WERI-Rb-1 (cell line): ENCODE data around the gene PRKCB.
A peak's percentile ranks its signal among the peaks of the same experiment; 100 is the strongest.

ENCODE experiments used
- DNase-seq: peaks from one replicate; pipeline ENCODE4 v3.0.0-alpha.2; 2020
- H3K27ac ChIP-seq: fragments of 250-450 bp; sonication (Bioruptor Pico); 2 replicates; pipeline ENCODE4 v1.5.1; 2020; ENCODE audit warnings: mild to moderate bottlenecking, moderate library complexity
- H3K27me3 ChIP-seq: fragments of 250-450 bp; sonication (Bioruptor Pico); 2 replicates; pipeline ENCODE4 v1.5.1; 2021; ENCODE audit warnings: mild to moderate bottlenecking, low read depth, moderate library complexity; ENCODE audit not compliant: insufficient read depth, severe bottlenecking
- H3K36me3 ChIP-seq: fragments of 250-450 bp; sonication (Bioruptor Pico); 2 replicates; pipeline ENCODE4 v1.5.1; 2020; ENCODE audit warnings: mild to moderate bottlenecking, moderate library complexity
- H3K4me3 ChIP-seq: 2 replicates; pipeline ENCODE4 v1.5.1; 2011; ENCODE audit warnings: low read depth, mild to moderate bottlenecking, control low read depth, low read length
- H3K9me3 ChIP-seq: fragments of 250-450 bp; sonication (Bioruptor Pico); 2 replicates; pipeline ENCODE4 v1.5.1; 2021; ENCODE audit warnings: mild to moderate bottlenecking, moderate library complexity; ENCODE audit not compliant: severe bottlenecking
- TF ChIP-seq, protein P1 (sequence below): IDR thresholded peaks from 2 replicates; pipeline ENCODE4 v1.5.1; 2011; ENCODE audit warnings: low read depth, mild to moderate bottlenecking, control low read depth, inconsistent platforms, low read length

The PRKCB gene

DNA sequence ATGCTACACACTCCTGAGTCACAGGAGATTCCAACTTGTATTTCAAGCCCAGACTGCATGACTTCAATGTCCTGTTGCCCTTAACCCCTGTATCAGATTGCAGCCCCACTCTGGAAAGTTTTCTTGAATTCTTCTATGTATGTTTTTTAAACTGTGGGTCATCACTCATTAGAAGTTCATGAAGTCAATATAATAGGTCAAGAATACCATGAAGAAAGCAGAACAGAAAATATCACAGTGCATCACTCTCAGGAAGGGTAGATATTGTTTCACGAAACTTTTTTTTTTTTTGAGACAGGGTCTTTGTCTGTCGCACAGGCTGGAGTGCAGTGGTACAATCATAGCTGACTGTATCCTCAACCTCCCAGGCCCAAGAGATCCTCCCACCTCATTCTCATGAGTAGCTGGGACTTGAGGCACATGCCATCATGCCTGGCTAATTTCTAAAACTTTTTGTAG is 20.5 kb downstream of the PRKCB start:
- no peak overlapping the region for H3K27ac ChIP-seq
- H3K27me3 ChIP-seq: peaks cover 6% of the 10 kb centered on the region
- TF ChIP-seq, protein P1, sequence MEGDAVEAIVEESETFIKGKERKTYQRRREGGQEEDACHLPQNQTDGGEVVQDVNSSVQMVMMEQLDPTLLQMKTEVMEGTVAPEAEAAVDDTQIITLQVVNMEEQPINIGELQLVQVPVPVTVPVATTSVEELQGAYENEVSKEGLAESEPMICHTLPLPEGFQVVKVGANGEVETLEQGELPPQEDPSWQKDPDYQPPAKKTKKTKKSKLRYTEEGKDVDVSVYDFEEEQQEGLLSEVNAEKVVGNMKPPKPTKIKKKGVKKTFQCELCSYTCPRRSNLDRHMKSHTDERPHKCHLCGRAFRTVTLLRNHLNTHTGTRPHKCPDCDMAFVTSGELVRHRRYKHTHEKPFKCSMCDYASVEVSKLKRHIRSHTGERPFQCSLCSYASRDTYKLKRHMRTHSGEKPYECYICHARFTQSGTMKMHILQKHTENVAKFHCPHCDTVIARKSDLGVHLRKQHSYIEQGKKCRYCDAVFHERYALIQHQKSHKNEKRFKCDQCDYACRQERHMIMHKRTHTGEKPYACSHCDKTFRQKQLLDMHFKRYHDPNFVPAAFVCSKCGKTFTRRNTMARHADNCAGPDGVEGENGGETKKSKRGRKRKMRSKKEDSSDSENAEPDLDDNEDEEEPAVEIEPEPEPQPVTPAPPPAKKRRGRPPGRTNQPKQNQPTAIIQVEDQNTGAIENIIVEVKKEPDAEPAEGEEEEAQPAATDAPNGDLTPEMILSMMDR: no peak
- no peaks in the 10 kb centered on the region for H3K36me3 ChIP-seq
- H3K4me3 ChIP-seq: no peak overlapping the region
- DNase-seq: no peak
- peaks cover under 1% of the 10 kb centered on the region for H3K9me3 ChIP-seq

DNA sequence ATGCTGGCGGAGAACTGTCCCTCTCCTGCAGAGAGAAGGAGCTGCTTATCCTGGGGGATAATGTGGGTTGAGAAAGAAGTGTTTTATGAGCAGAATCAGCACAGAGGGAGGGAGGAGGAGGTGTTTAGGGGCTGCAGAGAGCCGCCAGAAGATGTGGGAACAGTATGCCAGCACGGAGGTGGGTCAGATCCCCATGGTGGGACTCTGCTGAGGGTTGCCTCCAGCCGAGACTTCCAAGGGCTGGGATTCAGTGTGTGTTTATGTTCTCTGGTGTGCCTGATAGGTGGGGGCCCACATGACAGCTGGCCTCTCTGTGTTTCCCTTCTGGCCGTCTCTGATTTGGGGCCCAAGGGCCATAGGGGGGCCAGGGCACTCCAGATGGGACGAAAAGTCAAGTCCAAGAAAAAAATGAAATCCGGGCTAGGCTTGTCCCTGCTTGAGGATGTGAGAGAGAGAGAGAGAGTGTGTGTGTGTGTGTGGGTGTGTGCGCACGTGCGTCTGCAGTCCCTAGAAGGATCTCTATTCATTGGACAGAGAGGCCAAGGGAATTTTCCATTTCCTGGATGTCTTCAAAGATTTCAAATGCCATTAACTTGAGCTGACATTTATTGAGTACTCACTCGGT is 21.6 kb downstream of the PRKCB start:
- Histone ChIP-seq H3K27me3 (peaks cover 5% of the 10 kb centered on the region), H3K27ac (no peak overlapping the region), H3K4me3 (peak overlapping the region; percentile 12), H3K36me3 (no peaks in the 10 kb centered on the region), H3K9me3 (no peaks in the 10 kb centered on the region)
- TF ChIP-seq, protein P1: no peak
- DNase-seq: peak; percentile 17

DNA sequence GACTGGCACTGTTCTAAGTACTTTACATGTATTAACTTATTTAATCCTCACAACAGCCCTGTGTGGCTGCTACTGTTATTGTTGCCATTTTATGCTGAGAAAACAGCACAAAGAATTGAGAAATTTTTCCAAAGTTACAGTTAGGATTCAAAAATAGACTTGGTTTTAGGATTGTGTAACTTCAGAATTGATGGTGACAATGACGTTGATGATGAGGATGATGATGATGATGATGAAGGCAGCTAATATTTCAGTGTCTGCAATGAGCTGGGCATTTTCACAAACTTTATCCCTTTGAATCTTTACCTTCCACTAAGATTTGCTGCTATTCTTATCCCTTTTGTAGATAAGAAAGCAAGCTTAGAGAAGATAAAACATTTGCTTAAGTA is 22.1 kb downstream of the PRKCB start:
- TF ChIP-seq, protein P1: no peak

DNA sequence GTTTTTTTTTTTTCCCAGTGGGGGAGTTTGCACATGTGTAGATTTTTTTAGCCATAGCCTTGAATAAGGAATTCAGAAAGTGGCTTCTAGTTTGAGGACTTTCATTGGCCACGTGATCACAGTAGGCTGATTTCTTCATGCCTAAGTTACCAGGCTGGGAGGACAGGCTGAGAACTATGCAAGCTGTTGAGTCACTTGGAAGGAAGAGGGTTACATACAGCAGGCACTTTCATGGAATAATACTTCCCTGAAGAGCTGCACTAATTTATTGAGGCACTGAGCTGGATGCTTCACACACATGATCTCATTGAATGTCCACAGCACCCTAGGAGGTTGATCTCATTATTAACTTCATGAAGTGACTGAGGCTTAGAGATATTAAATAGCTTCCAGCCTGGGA is 22.8 kb downstream of the PRKCB start:
- H3K27me3 ChIP-seq: peaks cover 7% of the 10 kb centered on the region
- no peak for DNase-seq
- TF ChIP-seq, protein P1: no peak

More for the DNA sequence above, 22.1 kb downstream of the PRKCB start:
- H3K27me3 ChIP-seq: peaks cover 3% of the 10 kb centered on the region
- H3K36me3 ChIP-seq: no peaks in the 10 kb centered on the region
- DNase-seq: no peak
- no peaks in the 10 kb centered on the region for H3K9me3 ChIP-seq
- no peak overlapping the region for H3K27ac ChIP-seq
- no peak overlapping the region for H3K4me3 ChIP-seq

DNA sequence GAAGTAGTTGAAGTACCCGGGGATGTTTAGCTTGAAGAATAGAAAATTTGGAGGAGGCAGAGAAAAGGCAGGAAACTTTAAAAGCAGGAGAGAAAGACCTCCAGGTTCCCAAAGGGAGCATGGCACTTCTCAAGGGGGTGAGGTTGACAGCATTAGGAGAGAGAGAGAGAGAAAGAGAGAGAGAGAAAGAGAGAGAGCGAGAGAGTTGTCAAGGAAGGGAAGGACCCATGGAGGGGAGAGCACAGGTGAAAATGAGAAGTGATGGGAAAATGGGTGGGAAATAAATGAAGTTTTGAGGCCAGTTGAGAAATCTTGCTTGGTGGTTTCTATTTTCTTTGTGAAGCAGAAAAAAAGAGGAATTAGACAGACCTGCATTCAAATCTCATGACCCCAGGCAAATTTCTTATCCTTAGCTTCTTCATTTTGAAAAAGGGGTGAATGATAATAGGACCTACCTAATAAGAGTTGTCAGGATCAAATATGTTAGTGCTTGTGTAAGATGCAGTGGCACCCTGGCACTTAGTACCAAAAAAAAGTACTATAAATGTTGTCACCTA is 24.0 kb downstream of the PRKCB start:
- TF ChIP-seq, protein P1: no peak
- Histone ChIP-seq H3K9me3 (no peaks in the 10 kb centered on the region), H3K27ac (no peak overlapping the region), H3K27me3 (peaks cover 12% of the 10 kb centered on the region), H3K4me3 (no peak overlapping the region), H3K36me3 (no peaks in the 10 kb centered on the region)
- no peak for DNase-seq

More for the DNA sequence above, 22.8 kb downstream of the PRKCB start:
- no peak overlapping the region for H3K4me3 ChIP-seq
- no peaks in the 10 kb centered on the region for H3K36me3 ChIP-seq
- no peaks in the 10 kb centered on the region for H3K9me3 ChIP-seq
- no peak overlapping the region for H3K27ac ChIP-seq
